GM23338 (cell line): ENCODE data around the gene COL15A1.

Experiments
- CREB1 ChIP-seq: fragments of 250-450 bp; sonication (Bioruptor Pico); IDR thresholded peaks from 2 replicates; pipeline ENCODE4 v1.5.0; 2020; ENCODE audit warnings: low read depth, mild to moderate bottlenecking, moderate library complexity
- EZH2 ChIP-seq: fragments of 200-600 bp; sonication (generic); IDR thresholded peaks from one replicate; pipeline ENCODE4 v1.8.0; 2017; ENCODE audit warnings: antibody characterized with exemption, mild to moderate bottlenecking, low read depth; ENCODE audit not compliant: unreplicated experiment
- EZH2phosphoT487 ChIP-seq: fragments of 200-600 bp; sonication (generic); IDR thresholded peaks from one replicate; pipeline ENCODE4 v1.8.1; 2018; ENCODE audit warnings: antibody characterized with exemption; ENCODE audit not compliant: unreplicated experiment
- POLR2AphosphoS5 ChIP-seq: IDR thresholded peaks from 2 replicates; pipeline ENCODE4 v1.6.1; 2016; ENCODE audit warnings: antibody characterized with exemption, low read depth
- ZNF114 ChIP-seq: fragments of 250-450 bp; sonication (Bioruptor Pico); IDR thresholded peaks from 2 replicates; pipeline ENCODE4 v1.5.0; 2020; ENCODE audit warnings: mild to moderate bottlenecking, moderate library complexity
- TF ChIP-seq, protein P1 (sequence below), 2 experiments: fragments of 200-600 bp in 1 of 2; sonication (generic) in 1 of 2; conservative IDR thresholded peaks; 2 replicates each; pipeline versions ENCODE4 v1.5.1 to v1.6.1; 2016 to 2017; ENCODE audit warnings: antibody characterized with exemption in 2 of 2, low read depth in 2 of 2, mild to moderate bottlenecking in 2 of 2, moderate library complexity in 1 of 2

DNA sequence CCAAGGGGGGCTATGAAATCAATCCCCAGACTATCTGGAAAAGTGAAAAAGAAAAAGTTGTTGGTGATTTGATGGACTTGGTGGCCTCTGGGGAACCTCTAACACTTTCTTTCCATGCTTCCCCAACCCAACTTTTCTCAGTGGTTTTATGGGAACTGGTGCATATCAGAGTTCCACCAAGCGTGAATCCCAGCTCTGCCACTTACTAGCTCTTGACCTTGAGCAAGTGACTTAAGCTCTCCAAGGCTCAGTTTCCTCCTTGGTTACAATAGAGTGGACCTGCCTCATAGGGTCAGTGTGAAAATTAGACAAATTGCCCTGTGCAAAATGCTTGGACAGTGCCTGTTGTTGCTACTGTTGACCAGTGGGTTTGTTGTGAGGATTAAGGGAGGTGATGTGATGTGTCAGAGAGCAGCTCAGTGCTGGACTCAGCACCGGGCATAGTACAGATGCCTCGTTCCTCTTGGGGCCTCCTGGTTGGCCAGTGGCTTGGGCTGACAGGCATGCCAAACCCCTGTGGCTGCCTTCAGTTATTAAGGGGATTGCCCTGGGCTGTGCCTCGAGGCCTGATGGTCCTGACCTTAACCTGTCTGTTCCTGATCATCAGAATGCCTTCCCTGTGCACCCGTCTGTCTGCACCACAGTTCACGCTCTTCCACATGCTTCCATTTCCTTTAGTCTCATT lies 49.3 kb downstream of the COL15A1 start:
- TF ChIP-seq POLR2AphosphoS5 = no peak
- TF ChIP-seq, protein P1, sequence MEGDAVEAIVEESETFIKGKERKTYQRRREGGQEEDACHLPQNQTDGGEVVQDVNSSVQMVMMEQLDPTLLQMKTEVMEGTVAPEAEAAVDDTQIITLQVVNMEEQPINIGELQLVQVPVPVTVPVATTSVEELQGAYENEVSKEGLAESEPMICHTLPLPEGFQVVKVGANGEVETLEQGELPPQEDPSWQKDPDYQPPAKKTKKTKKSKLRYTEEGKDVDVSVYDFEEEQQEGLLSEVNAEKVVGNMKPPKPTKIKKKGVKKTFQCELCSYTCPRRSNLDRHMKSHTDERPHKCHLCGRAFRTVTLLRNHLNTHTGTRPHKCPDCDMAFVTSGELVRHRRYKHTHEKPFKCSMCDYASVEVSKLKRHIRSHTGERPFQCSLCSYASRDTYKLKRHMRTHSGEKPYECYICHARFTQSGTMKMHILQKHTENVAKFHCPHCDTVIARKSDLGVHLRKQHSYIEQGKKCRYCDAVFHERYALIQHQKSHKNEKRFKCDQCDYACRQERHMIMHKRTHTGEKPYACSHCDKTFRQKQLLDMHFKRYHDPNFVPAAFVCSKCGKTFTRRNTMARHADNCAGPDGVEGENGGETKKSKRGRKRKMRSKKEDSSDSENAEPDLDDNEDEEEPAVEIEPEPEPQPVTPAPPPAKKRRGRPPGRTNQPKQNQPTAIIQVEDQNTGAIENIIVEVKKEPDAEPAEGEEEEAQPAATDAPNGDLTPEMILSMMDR (conservative IDR thresholded peaks at IDR 0.05; ENCODE audit: low read depth in 2 of 2) = no peak
- no peak for TF ChIP-seq CREB1 (CRISPR knock-in tag)
- TF ChIP-seq EZH2 = no peak
- no peak for TF ChIP-seq EZH2phosphoT487
- TF ChIP-seq ZNF114 (CRISPR knock-in tag) = no peak
